K562 (cell line): ENCODE results near the gene ZNF782. TPM values are rescaled to one million over a fixed set of nuclear protein-coding genes. Genes with fewer than 3 reads are reported as not detected.

ENCODE experiments used
- BACH1 ChIP-seq: fragments of 200-800 bp; sonication (Bioruptor generic); IDR thresholded peaks from 2 replicates; pipeline ENCODE4 v1.6.1; 2016; ENCODE audit warnings: missing genetic modification characterization, missing compliant biosample characterization
- C11orf30 ChIP-seq: fragments of 450-650 bp; IDR thresholded peaks from 2 replicates; pipeline ENCODE4 v1.6.1; 2016; ENCODE audit warnings: low read depth, mild to moderate bottlenecking
- CCNT2 ChIP-seq: IDR thresholded peaks from 2 replicates; pipeline ENCODE4 v1.6.1; 2011; ENCODE audit warnings: borderline replicate concordance, low read depth, mild to moderate bottlenecking, moderate library complexity, mixed read lengths, low read length; ENCODE audit not compliant: insufficient read length; ENCODE audit errors: extremely low read depth
- FIP1L1 ChIP-seq: fragments of 200-400 bp; formaldehyde crosslinking; IDR thresholded peaks from 2 replicates; pipeline ENCODE4 v1.6.1; 2018; ENCODE audit warnings: mild to moderate bottlenecking, low read depth, low read length; ENCODE audit not compliant: poor library complexity, severe bottlenecking
- FOXP4 ChIP-seq: sonication (generic); formaldehyde crosslinking; IDR thresholded peaks from 2 replicates; pipeline ENCODE4 v1.8.0; 2022; ENCODE audit warnings: mild to moderate bottlenecking, missing genetic modification reagents, borderline replicate concordance
- GATA2 ChIP-seq: sonication (generic); formaldehyde crosslinking; IDR thresholded peaks from 2 replicates; pipeline ENCODE4 v1.4.0; 2020; ENCODE audit warnings: mild to moderate bottlenecking, missing genetic modification reagents
- JUN ChIP-seq, 2 experiments: sonication (generic) in 1 of 2; formaldehyde crosslinking in 1 of 2; IDR thresholded peaks; 2 replicates each; pipeline versions ENCODE4 v1.6.1 to v1.8.0; 2012 to 2022; ENCODE audit warnings: borderline replicate concordance in 2 of 2, mild to moderate bottlenecking in 2 of 2, improper control_type of control experiment in 1 of 2, low read depth in 1 of 2, low read length in 1 of 2, missing genetic modification reagents in 1 of 2
- LEF1 ChIP-seq: fragments of 450-650 bp; IDR thresholded peaks from 2 replicates; pipeline ENCODE4 v1.6.1; 2016; ENCODE audit warnings: mild to moderate bottlenecking
- MAFK ChIP-seq: IDR thresholded peaks from 2 replicates; pipeline ENCODE4 v1.6.1; 2011; ENCODE audit warnings: low read length, improper control_type of control experiment
- MTA3 ChIP-seq: fragments of 450-650 bp; formaldehyde crosslinking; IDR thresholded peaks from 2 replicates; pipeline ENCODE4 v1.6.1; 2017; ENCODE audit warnings: mild to moderate bottlenecking, borderline replicate concordance
- NCOR1 ChIP-seq: fragments of 450-650 bp; IDR thresholded peaks from 2 replicates; pipeline ENCODE4 v1.6.1; 2016; ENCODE audit warnings: mild to moderate bottlenecking, moderate library complexity
- PBX2 ChIP-seq, 2 experiments: IDR thresholded peaks in 1 of 2; conservative IDR thresholded peaks in 1 of 2; 2 replicates each; pipeline ENCODE4 v1.6.1; 2016; ENCODE audit warnings: low read depth in 2 of 2, mild to moderate bottlenecking in 1 of 2, missing compliant biosample characterization in 1 of 2, missing genetic modification characterization in 1 of 2, moderate library complexity in 1 of 2
- POLR2A ChIP-seq: fragments of 450-650 bp; conservative IDR thresholded peaks from 2 replicates; pipeline ENCODE4 v1.6.1; 2016
- RAD51 ChIP-seq: fragments of 450-650 bp; IDR thresholded peaks from 2 replicates; pipeline ENCODE4 v1.7.1; 2016; ENCODE audit warnings: low read depth, mild to moderate bottlenecking, borderline replicate concordance
- SRSF3 ChIP-seq: fragments of 200-400 bp; formaldehyde crosslinking; IDR thresholded peaks from 2 replicates; pipeline ENCODE4 v1.6.1; 2016; ENCODE audit warnings: mild to moderate bottlenecking, low read length, moderate library complexity; ENCODE audit not compliant: insufficient read depth
- TAF15 ChIP-seq: fragments of 200-400 bp; formaldehyde crosslinking; IDR thresholded peaks from 2 replicates; pipeline ENCODE4 v1.6.1; 2017; ENCODE audit warnings: mild to moderate bottlenecking, low read depth, low read length, moderate library complexity
- TFAM ChIP-seq: fragments of 250-450 bp; sonication (Bioruptor Pico); conservative IDR thresholded peaks from 2 replicates; pipeline ENCODE4 v1.5.0; 2021; ENCODE audit warnings: mild to moderate bottlenecking, moderate library complexity
- ZBTB7A ChIP-seq: IDR thresholded peaks from 2 replicates; pipeline ENCODE4 v1.6.1; 2011; ENCODE audit warnings: low read depth, mild to moderate bottlenecking, low read length, moderate library complexity, borderline replicate concordance; ENCODE audit not compliant: control insufficient read depth
- ZFP91 ChIP-seq: sonication (generic); formaldehyde crosslinking; IDR thresholded peaks from 2 replicates; pipeline ENCODE4 v1.8.0; 2022; ENCODE audit warnings: mild to moderate bottlenecking, missing genetic modification reagents
- ZNF324 ChIP-seq: fragments of 250-450 bp; sonication (Bioruptor Pico); IDR thresholded peaks from 2 replicates; pipeline ENCODE4 v1.4.0; 2020; ENCODE audit warnings: mild to moderate bottlenecking
- polyA plus RNA-seq, 8 experiments: library from polyadenylated mRNA; depleted of rRNA in 4 of 8; stranded (reverse) in 5 of 8; unstranded in 3 of 8; fragments of >200 nt; fragmentation: Nextera tagmentation in 2 of 8; fragmentation: Illumina TruSeq in 1 of 8; extraction: Ambion mirVana in 2 of 8; extraction: Trizol in 1 of 8; gene quantifications; 2 replicates each; pipeline versions ENCODE4 v1.2.1 to v1.2.3, GENCODE V29; 2011 to 2014; ENCODE audit warnings: inconsistent platforms in 1 of 8, missing spikeins in 1 of 8
- total RNA-seq, 7 experiments: library from RNA; depleted of rRNA in 6 of 7; stranded (reverse); fragments of >200 nt in 6 of 7; fragmentation: Illumina TruSeq in 2 of 7; extraction: Trizol in 2 of 7; gene quantifications; 2 replicates each; pipeline versions ENCODE4 v1.2.1 to v1.2.3, GENCODE V29; 2011 to 2021; ENCODE audit warnings: low replicate concordance in 1 of 7
- TF ChIP-seq, protein P1 (sequence below): fragments of 450-650 bp; formaldehyde crosslinking; IDR thresholded peaks from 2 replicates; pipeline ENCODE4 v1.4.0; 2020; ENCODE audit warnings: mild to moderate bottlenecking

Gene ZNF782
- total and polyA plus RNA-seq, 9 of the 15 experiments (the other 6 are each of a cell fraction or from before 2014, with no cell fraction given), result 0.38 to 8.8 (median 4.5) TPM

GRCh38 chr9:96858018-96858573 is 3.8 kb upstream of the ZNF782 start (continued):
- TF ChIP-seq TFAM, result no peak
- peak; percentile 92 for TF ChIP-seq GATA2 (CRISPR knock-in tag)
- no peak for TF ChIP-seq PBX2 (CRISPR knock-in tag; IDR thresholded peaks at IDR 0.05; ENCODE audit: low read depth)
- peak; percentile 89 for TF ChIP-seq PBX2 (tag; conservative IDR thresholded peaks at IDR 0.05; ENCODE audit: low read depth)
- no peak for TF ChIP-seq FOXP4 (CRISPR knock-in tag)
- 0 out of 2 replicates have a peak, but pooled peaks have one; percentile 55 for TF ChIP-seq JUN (IDR thresholded peaks at IDR 0.05; ENCODE audit: borderline replicate concordance, low read depth, low read length)
- TF ChIP-seq JUN (CRISPR knock-in tag; IDR thresholded peaks at IDR 0.05; ENCODE audit: borderline replicate concordance), result no peak
- TF ChIP-seq ZNF324 (CRISPR knock-in tag), result no peak
- TF ChIP-seq ZFP91 (CRISPR knock-in tag), result no peak
- peak; percentile 36; the same call in 1 of the 2 replicates for TF ChIP-seq ZBTB7A
- TF ChIP-seq C11orf30, result peak; percentile 92
- no peak for TF ChIP-seq CCNT2
- TF ChIP-seq FIP1L1, result no peak
- peak; percentile 53 for TF ChIP-seq NCOR1
- TF ChIP-seq SRSF3, result no peak
- TF ChIP-seq RAD51, result no peak
- peak; percentile 81 for TF ChIP-seq LEF1
- TF ChIP-seq MAFK, result peak; percentile 87
- TF ChIP-seq BACH1, result 0 out of 2 replicates have a peak, but pooled peaks have one; percentile 36
- no peak for TF ChIP-seq POLR2A
- TF ChIP-seq, protein P1, sequence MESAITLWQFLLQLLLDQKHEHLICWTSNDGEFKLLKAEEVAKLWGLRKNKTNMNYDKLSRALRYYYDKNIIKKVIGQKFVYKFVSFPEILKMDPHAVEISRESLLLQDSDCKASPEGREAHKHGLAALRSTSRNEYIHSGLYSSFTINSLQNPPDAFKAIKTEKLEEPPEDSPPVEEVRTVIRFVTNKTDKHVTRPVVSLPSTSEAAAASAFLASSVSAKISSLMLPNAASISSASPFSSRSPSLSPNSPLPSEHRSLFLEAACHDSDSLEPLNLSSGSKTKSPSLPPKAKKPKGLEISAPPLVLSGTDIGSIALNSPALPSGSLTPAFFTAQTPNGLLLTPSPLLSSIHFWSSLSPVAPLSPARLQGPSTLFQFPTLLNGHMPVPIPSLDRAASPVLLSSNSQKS (CRISPR knock-in tag), result no peak
- no peak for TF ChIP-seq TAF15
- TF ChIP-seq MTA3, result no peak
